ENCODE data around the gene METTL23.

METTL23 gene

DNA sequence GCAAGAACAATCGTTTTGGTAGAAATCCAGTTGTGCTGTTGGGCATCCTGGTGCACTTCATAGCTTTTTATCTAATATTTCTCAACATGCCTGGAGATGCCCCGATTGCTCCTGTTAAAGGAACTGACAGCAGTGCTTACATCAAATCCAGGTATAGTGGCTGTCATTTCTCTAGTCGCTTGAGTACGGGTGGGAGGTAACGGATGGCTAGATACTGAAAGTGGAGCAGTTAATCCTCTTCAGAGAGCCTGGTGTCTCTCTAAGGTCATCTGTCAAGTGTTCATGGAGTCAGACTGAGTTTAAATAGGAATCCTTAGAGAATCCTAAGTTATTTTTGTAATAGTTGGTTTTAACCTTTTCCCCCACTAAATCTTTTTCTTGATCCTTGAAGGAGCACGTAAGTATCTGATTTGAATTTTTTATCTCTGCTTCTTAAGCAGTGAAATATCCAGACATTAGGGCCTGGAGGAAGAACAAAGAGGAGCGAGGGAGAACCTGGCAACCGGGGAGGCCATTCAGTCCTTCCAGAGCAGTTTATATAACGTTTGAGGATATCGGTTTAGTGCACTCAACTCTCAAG is 48.5 kb downstream of the METTL23 start:
- no peak for DNase-seq

DNA sequence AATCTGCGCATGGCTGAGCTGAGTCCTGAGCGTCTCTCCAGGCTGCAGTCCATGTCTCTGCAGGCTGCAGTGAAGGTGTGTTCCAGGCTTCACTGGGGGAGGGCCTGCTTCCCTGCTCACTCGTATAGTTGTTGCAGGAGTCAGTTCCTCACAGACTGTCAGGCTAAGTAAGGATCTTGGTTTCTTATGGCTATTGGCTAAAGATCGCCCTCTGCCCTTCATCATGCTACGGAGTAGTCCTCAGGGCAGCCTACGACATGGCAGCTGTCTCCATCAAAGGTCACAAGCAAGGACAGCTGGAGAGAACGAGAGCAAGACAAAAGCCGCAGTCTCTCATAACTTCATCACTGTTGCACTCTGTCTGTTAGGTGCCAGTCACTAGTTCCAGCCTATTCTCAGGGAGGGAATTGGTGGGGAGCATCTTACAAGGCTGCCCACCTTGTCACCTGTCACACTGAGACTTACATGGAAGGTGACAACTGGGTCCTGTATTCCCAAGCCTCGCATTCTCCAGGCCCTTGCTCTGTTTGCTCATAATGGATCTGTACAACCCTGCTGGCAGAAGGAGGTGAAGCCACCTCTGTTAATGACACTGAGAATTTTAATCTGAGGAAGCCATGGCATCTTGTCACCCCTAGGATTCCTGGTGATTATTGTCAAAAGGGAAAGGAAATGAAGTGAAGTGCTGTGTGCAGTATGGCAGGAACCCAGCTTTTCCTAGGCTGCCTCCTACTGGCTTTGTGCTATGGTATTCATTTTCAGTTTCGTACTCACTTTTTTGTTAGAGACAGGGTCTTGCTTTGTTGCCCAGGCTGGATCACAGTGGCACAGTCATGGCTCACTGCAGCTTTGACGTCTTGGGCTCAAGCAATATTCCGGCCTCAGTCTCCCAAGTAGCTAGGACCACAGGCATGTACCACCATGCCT is 54.7 kb downstream of the METTL23 start:
- no peak for DNase-seq

DNA sequence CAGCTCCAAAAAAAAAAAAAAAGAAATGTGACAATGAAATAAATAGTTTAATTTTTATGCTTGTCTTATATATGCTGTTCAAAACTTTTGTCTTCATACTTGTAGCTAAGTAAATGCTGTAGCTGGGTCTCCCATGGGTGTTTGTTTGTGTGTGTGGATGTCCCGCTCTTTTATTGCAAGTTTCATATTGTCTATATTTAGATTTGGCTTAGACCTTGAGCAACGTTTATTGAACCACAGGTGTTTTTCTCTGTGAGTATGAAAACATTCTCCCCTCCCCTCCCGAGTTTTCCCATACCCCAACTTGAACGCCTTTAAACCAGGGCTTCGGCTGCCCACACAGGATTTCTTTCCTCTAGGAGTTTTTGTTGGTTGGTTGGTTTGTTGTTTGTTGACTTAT is 56.5 kb downstream of the METTL23 start:
- DNase-seq: no peak
